MM.1S (cell line): ENCODE measurements around the gene CFP.

Experiments used
- DNase-seq: peaks from one replicate; pipeline ENCODE4 v3.0.0-alpha.2; 2015
- H2AFZ ChIP-seq: fragments of 300-600 bp; sonication (generic); 2 replicates; pipeline ENCODE4 v1.6.0; 2016; ENCODE audit warnings: antibody characterized with exemption, low read length
- H3F3A ChIP-seq: fragments of 300-600 bp; sonication (generic); 2 replicates; pipeline ENCODE4 v1.6.1; 2016; ENCODE audit warnings: mild to moderate bottlenecking, antibody characterized with exemption, low read length, moderate library complexity, mixed read lengths; ENCODE audit not compliant: insufficient read depth
- H3K27ac ChIP-seq: fragments of 300-600 bp; sonication (generic); 2 replicates; pipeline ENCODE4 v1.5.1; 2016; ENCODE audit warnings: mild to moderate bottlenecking, low read length
- H3K27me3 ChIP-seq: fragments of 300-600 bp; sonication (generic); replicated peaks from 2 replicates; pipeline ENCODE4 v1.6.0; 2016; ENCODE audit warnings: low read length; ENCODE audit not compliant: insufficient read depth
- H3K36me3 ChIP-seq: fragments of 300-600 bp; sonication (generic); replicated peaks from 2 replicates; pipeline ENCODE4 v1.6.1; 2016; ENCODE audit warnings: mild to moderate bottlenecking, low read length, mixed read lengths; ENCODE audit not compliant: insufficient read depth
- H3K4me1 ChIP-seq: fragments of 300-600 bp; sonication (generic); 2 replicates; pipeline ENCODE4 v1.6.1; 2016; ENCODE audit warnings: low read length, mixed read lengths
- H3K4me2 ChIP-seq: fragments of 300-600 bp; sonication (generic); 2 replicates; pipeline ENCODE4 v1.6.0; 2016; ENCODE audit warnings: low read depth, low read length
- H3K4me3 ChIP-seq: fragments of 300-600 bp; sonication (generic); 2 replicates; pipeline ENCODE4 v1.5.1; 2016; ENCODE audit warnings: low read length, mixed read lengths
- H3K79me2 ChIP-seq: fragments of 300-600 bp; sonication (generic); 2 replicates; pipeline ENCODE4 v1.6.1; 2016; ENCODE audit warnings: mixed run types, low read length, mixed read lengths
- H3K9ac ChIP-seq: fragments of 300-600 bp; sonication (generic); 2 replicates; pipeline ENCODE4 v1.6.1; 2016; ENCODE audit warnings: low read length, mixed read lengths
- H3K9me2 ChIP-seq: fragments of 300-600 bp; sonication (generic); replicated peaks from 2 replicates; pipeline ENCODE4 v1.6.1; 2016; ENCODE audit warnings: mild to moderate bottlenecking, low read length, mixed read lengths; ENCODE audit not compliant: insufficient read depth
- H3K9me3 ChIP-seq: fragments of 300-600 bp; sonication (generic); replicated peaks from 2 replicates; pipeline ENCODE4 v1.6.1; 2016; ENCODE audit warnings: mild to moderate bottlenecking, low read length, mixed read lengths; ENCODE audit not compliant: insufficient read depth
- H4K20me1 ChIP-seq: fragments of 300-600 bp; sonication (generic); 2 replicates; pipeline ENCODE4 v1.6.1; 2016; ENCODE audit warnings: mild to moderate bottlenecking, low read length, moderate library complexity, mixed read lengths; ENCODE audit not compliant: insufficient read depth
- EZH2 ChIP-seq: fragments of 300-600 bp; sonication (generic); optimal IDR thresholded peaks from 2 replicates; pipeline ENCODE3; 2017; ENCODE audit warnings: low read depth, mild to moderate bottlenecking, antibody characterized with exemption, low read length, mixed read lengths
- EZH2phosphoT487 ChIP-seq: fragments of 300-600 bp; sonication (generic); IDR thresholded peaks from 2 replicates; pipeline ENCODE4 v1.6.1; 2018; ENCODE audit warnings: antibody characterized with exemption, low read length
- TF ChIP-seq, protein P1 (sequence below): fragments of 300-600 bp; sonication (generic); IDR thresholded peaks from 2 replicates; pipeline ENCODE4 v1.5.1; 2016; ENCODE audit warnings: antibody characterized with exemption, low read length, mixed read lengths

Gene CFP

GRCh38 chrX:47619486-47620302 lies 10.0 kb downstream of the CFP start, which contains the start of gene SYN1:
Gene SYN1 (minus strand): TSS chrX:47619857. CDS start chrX:47619728, 129 bp downstream.
- Histone ChIP-seq H3K4me3 (no peak within 1 kb of the TSS), H3K36me3 (no peaks in the 10 kb centered on the region), H2AFZ (no peak within 1 kb of the TSS), H3F3A (no peaks in the 10 kb centered on the region), H3K79me2 (no peaks in the 10 kb centered on the region), H4K20me1 (no peaks in the 10 kb centered on the region), H3K9me2 (no peaks in the 10 kb centered on the region), H3K27ac (no peak within 1 kb of the TSS), H3K9me3 (no peaks in the 10 kb centered on the region), H3K9ac (no peak within 1 kb of the TSS), H3K27me3 (no peaks in the 10 kb centered on the region), H3K4me2 (no peak within 1 kb of the TSS), H3K4me1 (no peaks in the 10 kb centered on the region)
- peak; percentile 76 for DNase-seq
- TF ChIP-seq, protein P1, sequence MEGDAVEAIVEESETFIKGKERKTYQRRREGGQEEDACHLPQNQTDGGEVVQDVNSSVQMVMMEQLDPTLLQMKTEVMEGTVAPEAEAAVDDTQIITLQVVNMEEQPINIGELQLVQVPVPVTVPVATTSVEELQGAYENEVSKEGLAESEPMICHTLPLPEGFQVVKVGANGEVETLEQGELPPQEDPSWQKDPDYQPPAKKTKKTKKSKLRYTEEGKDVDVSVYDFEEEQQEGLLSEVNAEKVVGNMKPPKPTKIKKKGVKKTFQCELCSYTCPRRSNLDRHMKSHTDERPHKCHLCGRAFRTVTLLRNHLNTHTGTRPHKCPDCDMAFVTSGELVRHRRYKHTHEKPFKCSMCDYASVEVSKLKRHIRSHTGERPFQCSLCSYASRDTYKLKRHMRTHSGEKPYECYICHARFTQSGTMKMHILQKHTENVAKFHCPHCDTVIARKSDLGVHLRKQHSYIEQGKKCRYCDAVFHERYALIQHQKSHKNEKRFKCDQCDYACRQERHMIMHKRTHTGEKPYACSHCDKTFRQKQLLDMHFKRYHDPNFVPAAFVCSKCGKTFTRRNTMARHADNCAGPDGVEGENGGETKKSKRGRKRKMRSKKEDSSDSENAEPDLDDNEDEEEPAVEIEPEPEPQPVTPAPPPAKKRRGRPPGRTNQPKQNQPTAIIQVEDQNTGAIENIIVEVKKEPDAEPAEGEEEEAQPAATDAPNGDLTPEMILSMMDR: no peak; the same call in 1 of the 2 replicates
- TF ChIP-seq EZH2 (no peak), EZH2phosphoT487 (no peak)

DNA sequence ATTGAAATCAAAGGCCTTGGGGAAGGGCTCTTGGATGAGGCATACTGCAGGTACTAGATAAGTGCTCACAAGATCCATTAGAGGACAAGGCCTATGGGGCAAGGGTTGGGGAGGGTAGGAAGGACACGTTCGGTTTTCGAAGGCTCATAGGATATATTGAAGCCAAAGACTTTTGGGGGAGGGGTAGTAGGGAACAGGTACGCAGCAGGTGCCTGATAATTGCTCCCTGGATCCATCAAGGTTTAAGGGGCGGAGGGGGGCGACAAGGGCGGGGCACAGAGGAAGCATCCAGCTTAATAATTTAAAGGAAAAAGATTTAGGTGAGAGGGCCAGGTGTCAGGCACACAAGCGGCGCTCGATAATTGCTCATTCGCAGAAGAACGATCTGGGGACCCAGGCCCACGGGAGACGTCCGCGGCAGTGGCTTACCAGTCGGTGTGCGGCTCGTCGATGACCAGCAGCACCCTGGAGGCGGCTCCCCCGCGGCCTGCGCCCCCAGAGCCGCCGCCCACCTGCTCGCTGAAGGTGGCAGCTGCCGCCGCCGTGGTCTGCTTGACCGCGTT lies 10.7 kb downstream of the CFP start:
- no peak overlapping the region for H3K4me3 ChIP-seq
- H3K9me3 ChIP-seq: no peaks in the 10 kb centered on the region
- TF ChIP-seq EZH2phosphoT487: no peak
- TF ChIP-seq, protein P1: no peak
- TF ChIP-seq EZH2: no peak
- no peaks in the 10 kb centered on the region for H4K20me1 ChIP-seq
- H3K4me2 ChIP-seq: no peak overlapping the region
- no peaks in the 10 kb centered on the region for H3K36me3 ChIP-seq
- no peak overlapping the region for H2AFZ ChIP-seq
- no peak overlapping the region for H3K27ac ChIP-seq
- H3K9me2 ChIP-seq: no peaks in the 10 kb centered on the region
- H3F3A ChIP-seq: no peaks in the 10 kb centered on the region
- no peaks in the 10 kb centered on the region for H3K4me1 ChIP-seq
- no peak overlapping the region for H3K9ac ChIP-seq
- no peak for DNase-seq
- no peaks in the 10 kb centered on the region for H3K79me2 ChIP-seq
- no peaks in the 10 kb centered on the region for H3K27me3 ChIP-seq

- Histone ChIP-seq H3K9me2 (no peaks in the 10 kb centered on the region), H3K4me1 (no peaks in the 10 kb centered on the region), H3K27ac (no peak overlapping the region), H3K4me3 (no peak overlapping the region), H3K27me3 (no peaks in the 10 kb centered on the region), H3K4me2 (no peak overlapping the region), H3F3A (no peaks in the 10 kb centered on the region), H4K20me1 (no peaks in the 10 kb centered on the region), H3K79me2 (no peaks in the 10 kb centered on the region), H3K9me3 (no peaks in the 10 kb centered on the region), H3K36me3 (no peaks in the 10 kb centered on the region), H3K9ac (no peak overlapping the region), H2AFZ (no peak overlapping the region)
- TF ChIP-seq, protein P1: no peak
- no peak for TF ChIP-seq EZH2
- TF ChIP-seq EZH2phosphoT487: no peak
- no peak for DNase-seq
Observed at GRCh38 chrX:47614618-47615017, 15.1 kb downstream of the CFP start.
